Inferior parietal cortex (tissue), 1 donor: ENCODE results near the gene MTA2.

Experiments used
- DNase-seq: peaks from one replicate; pipeline ENCODE4 v3.0.0-alpha.2; 2016; ENCODE audit errors: extremely low spot score

The MTA2 gene

DNA sequence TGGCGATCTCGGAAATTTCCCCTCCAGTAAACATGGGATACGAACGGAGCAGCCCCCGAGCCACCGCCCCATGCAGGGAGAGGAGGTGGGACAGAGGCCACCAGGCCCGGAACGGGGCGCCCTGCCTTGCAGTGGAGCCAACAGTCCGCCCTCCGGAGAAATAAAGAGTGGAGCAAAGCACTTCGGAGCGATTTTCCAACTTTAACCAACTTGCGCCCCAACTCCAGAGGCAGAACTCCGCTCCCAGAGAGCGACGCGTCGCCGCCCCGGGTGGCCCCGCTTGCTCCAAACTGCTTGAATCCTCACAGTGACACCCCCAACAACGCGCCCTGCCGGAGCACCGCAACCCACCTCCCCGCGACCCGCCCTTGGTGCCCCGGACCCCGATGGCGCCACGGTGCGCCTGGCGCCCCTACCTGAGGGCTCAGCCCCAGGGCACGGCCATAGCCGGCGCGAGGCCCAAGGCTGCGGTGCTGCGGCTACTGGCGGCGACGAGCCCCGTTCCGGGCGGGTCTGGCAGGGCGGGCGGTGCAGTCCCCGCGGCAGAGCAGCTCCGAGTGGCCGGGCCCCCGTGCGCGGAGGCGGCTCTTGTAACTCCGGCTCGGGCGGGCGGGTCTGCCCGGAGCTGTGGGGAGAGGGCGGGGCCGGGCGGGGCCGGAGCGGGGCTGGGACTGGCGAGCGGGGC lies 55.3 kb downstream of the MTA2 start, which contains the start of gene AHNAK:
TSS of gene AHNAK (minus strand) at position 563 of the 685 bp plus-strand sequence. CDS start 10,708 bp downstream, outside the sequence.
- no peak for DNase-seq

DNA sequence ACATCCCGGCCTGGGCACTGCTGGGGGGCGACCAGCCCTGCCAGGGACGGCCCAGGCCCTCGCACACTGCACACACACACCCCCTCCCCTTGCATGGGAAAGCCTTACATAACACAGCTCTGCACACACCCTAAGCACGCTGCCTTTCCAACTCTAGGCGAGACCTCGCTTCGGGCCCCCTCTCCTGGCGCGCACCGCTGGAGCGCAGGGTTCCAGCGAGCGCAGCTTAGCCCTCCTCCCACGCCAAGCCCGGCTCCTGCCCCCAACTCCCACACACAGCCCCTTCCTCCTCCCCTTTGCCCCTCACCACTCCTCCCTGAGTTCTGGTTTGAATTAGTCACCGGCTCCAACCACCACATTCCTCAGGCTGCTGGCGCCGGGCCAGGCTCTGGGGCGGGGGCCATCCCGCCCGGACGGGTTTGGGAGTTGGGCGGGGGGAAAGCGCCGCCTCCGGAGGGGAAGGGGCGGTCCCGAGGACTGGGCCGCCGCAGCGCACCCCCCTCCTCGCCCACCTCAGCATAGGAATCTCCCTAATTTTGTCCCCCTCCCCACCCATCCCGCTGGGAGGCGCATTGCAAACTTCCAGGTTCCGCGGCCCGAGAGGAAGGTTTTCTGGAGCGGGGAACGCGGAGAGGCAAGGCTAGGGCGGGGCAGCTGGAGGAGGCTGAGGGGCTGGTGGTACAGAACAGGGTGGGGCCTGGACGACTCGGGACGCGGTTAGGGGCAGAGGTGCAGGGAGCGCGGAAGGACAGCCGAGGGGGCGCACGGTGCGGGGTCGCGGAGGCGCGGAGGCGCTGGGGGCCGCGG lies 56.0 kb downstream of the MTA2 start:
- no peak for DNase-seq

GRCh38 chr11:62544581-62545436 lies 56.9 kb downstream of the MTA2 start:
- DNase-seq = no peak

- no peak for DNase-seq
Observed at GRCh38 chr11:62543680-62544444, 57.8 kb downstream of the MTA2 start.
